ENCODE measurements around the gene NOPCHAP1. TPM values are rescaled to one million over a fixed set of nuclear protein-coding genes. Genes with fewer than 3 reads are reported as not detected.

Gene NOPCHAP1
- total RNA-seq, 1 donor from 2014 or later = 17.1 TPM

DNA sequence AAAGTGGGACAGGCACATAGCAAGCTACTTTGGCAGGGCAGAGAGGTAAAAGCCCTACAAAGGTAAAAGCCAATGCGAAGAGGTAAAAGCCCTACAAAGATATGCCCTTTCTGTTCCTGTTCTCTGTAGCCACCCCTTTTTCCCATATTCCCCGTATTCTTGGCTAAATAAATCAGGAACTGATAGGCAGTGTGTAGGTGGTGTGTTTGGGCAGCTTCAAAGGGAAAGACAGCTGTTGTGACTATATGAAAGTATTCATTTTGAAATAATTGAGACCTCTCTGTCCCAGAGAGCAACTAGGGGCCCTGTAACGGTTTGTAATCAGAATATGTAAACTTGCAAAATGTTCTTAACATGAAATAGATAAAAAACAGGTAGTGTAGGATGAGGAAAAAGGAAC is 16.8 kb upstream of the NOPCHAP1 start:
- no peak for DNase-seq (ENCODE audit: low spot score in 2 of 2, unreplicated experiment in 2 of 2)
- H3K36me3 Mint-ChIP-seq = no peaks in the 10 kb centered on the region
- H3K27ac Mint-ChIP-seq = no peak overlapping the region
- no peak overlapping the region for H3K4me3 Mint-ChIP-seq
- TF ChIP-seq, protein P1, sequence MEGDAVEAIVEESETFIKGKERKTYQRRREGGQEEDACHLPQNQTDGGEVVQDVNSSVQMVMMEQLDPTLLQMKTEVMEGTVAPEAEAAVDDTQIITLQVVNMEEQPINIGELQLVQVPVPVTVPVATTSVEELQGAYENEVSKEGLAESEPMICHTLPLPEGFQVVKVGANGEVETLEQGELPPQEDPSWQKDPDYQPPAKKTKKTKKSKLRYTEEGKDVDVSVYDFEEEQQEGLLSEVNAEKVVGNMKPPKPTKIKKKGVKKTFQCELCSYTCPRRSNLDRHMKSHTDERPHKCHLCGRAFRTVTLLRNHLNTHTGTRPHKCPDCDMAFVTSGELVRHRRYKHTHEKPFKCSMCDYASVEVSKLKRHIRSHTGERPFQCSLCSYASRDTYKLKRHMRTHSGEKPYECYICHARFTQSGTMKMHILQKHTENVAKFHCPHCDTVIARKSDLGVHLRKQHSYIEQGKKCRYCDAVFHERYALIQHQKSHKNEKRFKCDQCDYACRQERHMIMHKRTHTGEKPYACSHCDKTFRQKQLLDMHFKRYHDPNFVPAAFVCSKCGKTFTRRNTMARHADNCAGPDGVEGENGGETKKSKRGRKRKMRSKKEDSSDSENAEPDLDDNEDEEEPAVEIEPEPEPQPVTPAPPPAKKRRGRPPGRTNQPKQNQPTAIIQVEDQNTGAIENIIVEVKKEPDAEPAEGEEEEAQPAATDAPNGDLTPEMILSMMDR (IDR thresholded peaks at IDR 0.05; ENCODE audit: unreplicated experiment) = no peak
- peaks cover 11% of the 10 kb centered on the region for H3K27me3 Mint-ChIP-seq (ENCODE audit: low read depth)
- no peaks in the 10 kb centered on the region for H3K9me3 Mint-ChIP-seq
- no peaks in the 10 kb centered on the region for H3K4me1 Mint-ChIP-seq

DNA sequence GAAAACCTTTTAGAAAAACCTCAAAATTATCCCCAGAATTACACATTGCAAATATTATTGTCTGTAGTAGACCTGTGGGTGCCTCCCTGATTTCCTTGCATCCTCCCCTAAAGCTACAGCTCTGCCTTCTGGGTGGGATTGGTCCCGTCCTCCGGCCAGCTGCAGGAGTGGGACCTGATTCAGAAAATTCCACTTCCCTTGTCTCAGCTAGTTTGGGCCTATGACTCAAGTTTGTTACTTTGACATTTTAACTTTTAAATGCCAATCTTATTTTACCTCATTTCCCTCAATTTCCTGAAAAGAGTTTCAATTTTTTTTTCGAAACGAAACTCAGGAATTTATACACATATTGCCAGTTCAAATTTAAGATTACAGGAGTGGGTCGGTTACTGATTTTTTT is 14.8 kb upstream of the NOPCHAP1 start:
- Mint-ChIP-seq H3K4me1 (peaks cover 2% of the 10 kb centered on the region), H3K9me3 (no peaks in the 10 kb centered on the region), H3K27ac (no peak overlapping the region), H3K27me3 (ENCODE audit: low read depth) (peaks cover 1% of the 10 kb centered on the region), H3K4me3 (no peak overlapping the region), H3K36me3 (no peaks in the 10 kb centered on the region)
- DNase-seq (ENCODE audit: low spot score in 2 of 2, unreplicated experiment in 2 of 2) = no peak
- TF ChIP-seq, protein P1 (IDR thresholded peaks at IDR 0.05; ENCODE audit: unreplicated experiment) = no peak

DNA sequence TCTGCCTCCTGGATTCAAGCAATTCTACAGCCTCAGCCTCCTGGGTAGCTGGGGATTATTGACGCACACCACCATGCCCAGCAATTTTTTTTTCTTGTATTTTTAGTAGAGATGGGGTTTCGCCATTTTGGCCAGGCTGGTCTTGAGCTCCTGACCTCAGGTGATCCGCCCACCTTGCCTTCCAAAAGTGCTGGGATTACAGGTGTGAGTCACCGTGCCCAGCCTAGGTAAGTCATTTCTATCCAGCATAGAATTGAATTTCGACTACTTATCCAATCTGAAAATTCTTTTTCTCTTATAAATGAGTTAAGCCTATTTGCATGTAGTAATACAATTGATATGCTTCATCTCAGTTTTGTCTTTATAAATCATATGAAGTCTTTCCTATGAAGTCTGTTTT is 12.9 kb upstream of the NOPCHAP1 start:
- Mint-ChIP-seq H3K4me3 (no peak overlapping the region), H3K27ac (no peak overlapping the region), H3K9me3 (no peaks in the 10 kb centered on the region), H3K27me3 (ENCODE audit: low read depth) (peaks cover 2% of the 10 kb centered on the region), H3K4me1 (peaks cover 2% of the 10 kb centered on the region), H3K36me3 (no peaks in the 10 kb centered on the region)
- DNase-seq (ENCODE audit: low spot score in 2 of 2, unreplicated experiment in 2 of 2) = no peak
- TF ChIP-seq, protein P1 (IDR thresholded peaks at IDR 0.05; ENCODE audit: unreplicated experiment) = no peak

DNA sequence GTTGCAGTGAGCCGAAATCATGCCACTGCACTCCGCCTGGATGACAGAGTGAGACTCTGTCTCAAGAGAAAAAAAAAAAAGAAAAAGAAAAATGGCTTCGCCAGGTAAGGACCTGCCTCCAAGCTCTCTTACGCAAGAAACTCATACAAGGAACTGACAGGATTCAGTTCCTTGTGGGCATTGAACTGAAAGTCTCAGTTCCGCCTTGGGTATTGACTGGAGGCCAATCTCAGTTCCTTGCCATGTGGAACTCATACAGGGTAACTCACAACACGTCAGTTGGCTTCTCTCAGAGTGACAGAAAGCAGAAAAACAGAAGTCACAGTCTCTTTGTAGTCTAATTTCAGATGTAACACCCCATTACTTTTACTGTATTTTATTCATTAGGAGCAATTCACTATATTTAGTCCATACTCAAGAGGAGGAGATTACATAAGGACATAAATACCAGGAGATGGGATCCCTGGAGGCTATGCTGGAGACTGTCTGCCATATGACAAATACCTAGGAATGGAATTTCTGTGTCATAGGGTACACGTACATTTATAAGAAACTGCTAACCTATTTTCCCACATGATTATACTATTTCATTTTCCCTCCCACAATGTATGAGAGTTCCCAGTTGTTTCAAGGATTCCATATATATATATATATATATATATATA is 11.4 kb upstream of the NOPCHAP1 start:
- TF ChIP-seq, protein P1 (IDR thresholded peaks at IDR 0.05; ENCODE audit: unreplicated experiment) = no peak
- Mint-ChIP-seq H3K36me3 (no peaks in the 10 kb centered on the region), H3K4me3 (no peak overlapping the region), H3K4me1 (peaks cover 2% of the 10 kb centered on the region), H3K9me3 (peaks cover 3% of the 10 kb centered on the region), H3K27ac (no peak overlapping the region), H3K27me3 (ENCODE audit: low read depth) (peaks cover 3% of the 10 kb centered on the region)
- no peak for DNase-seq (ENCODE audit: low spot score in 2 of 2, unreplicated experiment in 2 of 2)

DNA sequence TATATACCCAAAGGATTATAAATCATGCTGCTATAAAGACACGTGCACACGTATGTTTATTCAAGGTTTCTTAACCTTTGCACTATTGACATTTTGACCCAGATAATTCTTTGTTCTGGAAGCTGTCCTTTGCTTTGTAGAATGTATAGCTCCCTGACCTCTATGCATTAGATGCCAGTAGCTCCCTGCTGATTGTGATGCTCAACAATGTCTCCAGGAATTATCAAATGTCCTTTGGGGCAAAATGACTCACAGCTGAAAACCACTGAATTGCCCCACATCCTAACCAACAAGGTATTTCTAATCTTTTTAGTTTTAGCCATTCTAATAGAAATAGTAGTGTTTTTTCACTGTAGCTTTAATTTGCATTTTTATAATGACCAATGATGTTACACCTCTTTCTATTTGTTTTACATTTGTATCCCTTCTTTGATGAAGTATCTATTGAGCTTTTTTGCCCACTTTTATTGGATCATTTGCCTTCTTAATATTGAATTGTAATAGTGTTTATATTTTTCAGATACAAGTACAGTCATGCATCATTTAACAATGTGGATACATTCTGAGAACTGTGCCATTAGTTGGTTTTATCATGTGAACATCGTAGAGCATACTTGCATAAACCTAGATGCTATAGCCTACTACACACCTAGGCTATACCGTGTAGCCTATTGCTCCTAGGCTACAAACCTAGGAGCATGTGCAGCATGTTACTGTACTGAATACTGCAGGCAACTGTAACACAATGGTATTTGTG is 10.4 kb upstream of the NOPCHAP1 start:
- H3K4me1 Mint-ChIP-seq = peaks cover 2% of the 10 kb centered on the region
- no peak overlapping the region for H3K27ac Mint-ChIP-seq
- no peaks in the 10 kb centered on the region for H3K36me3 Mint-ChIP-seq
- TF ChIP-seq, protein P1 (IDR thresholded peaks at IDR 0.05; ENCODE audit: unreplicated experiment) = no peak
- DNase-seq (ENCODE audit: low spot score in 2 of 2, unreplicated experiment in 2 of 2) = no peak
- peaks cover 3% of the 10 kb centered on the region for H3K9me3 Mint-ChIP-seq
- peaks cover 3% of the 10 kb centered on the region for H3K27me3 Mint-ChIP-seq (ENCODE audit: low read depth)
- no peak overlapping the region for H3K4me3 Mint-ChIP-seq

Data from mesothelial cell of epicardium (in vitro differentiated cells).